ENCODE measurements around the gene TGOLN2.

The TGOLN2 gene

DNA sequence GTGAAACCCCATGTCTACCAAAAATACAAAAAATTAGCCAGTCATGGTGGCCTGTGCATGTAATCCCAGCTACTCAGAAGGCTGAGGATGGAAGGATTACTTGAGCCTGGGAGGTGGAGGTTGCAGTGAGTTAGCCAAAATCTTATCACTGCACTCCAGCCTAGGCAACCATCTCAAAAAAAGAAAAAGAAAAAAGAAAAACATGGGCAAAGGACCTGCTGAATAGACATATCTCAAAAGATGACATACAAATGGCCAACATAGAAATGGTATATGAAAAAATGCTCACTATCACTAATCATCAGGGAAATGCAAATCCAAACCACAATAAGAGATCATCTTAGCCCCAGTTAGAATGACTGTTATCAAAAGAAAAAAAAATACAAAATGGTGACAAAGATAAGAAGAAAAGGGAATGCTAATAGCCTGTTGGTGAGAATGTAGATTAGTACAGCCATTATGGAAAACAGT is 1.4 kb upstream of the TGOLN2 start:
- Histone ChIP-seq H3K27me3 (ENCODE audit: insufficient read depth, poor library complexity, severe bottlenecking) (no peaks in the 10 kb centered on the region), H3K27ac (ENCODE audit: poor library complexity, severe bottlenecking) (no peak overlapping the region), H3K9me3 (ENCODE audit: severe bottlenecking) (no peaks in the 10 kb centered on the region), H3K36me3 (ENCODE audit: low read depth) (peaks cover 27% of the 10 kb centered on the region), H3K4me3 (ENCODE audit: severe bottlenecking) (no peak overlapping the region), H3K4me1 (ENCODE audit: insufficient read depth, poor library complexity, severe bottlenecking) (peaks cover 10% of the 10 kb centered on the region)
- DNase-seq (ENCODE audit: low spot score) (no peak), ATAC-seq (ENCODE audit: low read depth) (no peak)
- TF ChIP-seq, protein P1, sequence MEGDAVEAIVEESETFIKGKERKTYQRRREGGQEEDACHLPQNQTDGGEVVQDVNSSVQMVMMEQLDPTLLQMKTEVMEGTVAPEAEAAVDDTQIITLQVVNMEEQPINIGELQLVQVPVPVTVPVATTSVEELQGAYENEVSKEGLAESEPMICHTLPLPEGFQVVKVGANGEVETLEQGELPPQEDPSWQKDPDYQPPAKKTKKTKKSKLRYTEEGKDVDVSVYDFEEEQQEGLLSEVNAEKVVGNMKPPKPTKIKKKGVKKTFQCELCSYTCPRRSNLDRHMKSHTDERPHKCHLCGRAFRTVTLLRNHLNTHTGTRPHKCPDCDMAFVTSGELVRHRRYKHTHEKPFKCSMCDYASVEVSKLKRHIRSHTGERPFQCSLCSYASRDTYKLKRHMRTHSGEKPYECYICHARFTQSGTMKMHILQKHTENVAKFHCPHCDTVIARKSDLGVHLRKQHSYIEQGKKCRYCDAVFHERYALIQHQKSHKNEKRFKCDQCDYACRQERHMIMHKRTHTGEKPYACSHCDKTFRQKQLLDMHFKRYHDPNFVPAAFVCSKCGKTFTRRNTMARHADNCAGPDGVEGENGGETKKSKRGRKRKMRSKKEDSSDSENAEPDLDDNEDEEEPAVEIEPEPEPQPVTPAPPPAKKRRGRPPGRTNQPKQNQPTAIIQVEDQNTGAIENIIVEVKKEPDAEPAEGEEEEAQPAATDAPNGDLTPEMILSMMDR (IDR thresholded peaks at IDR 0.05; ENCODE audit: poor library complexity, severe bottlenecking): no peak

DNA sequence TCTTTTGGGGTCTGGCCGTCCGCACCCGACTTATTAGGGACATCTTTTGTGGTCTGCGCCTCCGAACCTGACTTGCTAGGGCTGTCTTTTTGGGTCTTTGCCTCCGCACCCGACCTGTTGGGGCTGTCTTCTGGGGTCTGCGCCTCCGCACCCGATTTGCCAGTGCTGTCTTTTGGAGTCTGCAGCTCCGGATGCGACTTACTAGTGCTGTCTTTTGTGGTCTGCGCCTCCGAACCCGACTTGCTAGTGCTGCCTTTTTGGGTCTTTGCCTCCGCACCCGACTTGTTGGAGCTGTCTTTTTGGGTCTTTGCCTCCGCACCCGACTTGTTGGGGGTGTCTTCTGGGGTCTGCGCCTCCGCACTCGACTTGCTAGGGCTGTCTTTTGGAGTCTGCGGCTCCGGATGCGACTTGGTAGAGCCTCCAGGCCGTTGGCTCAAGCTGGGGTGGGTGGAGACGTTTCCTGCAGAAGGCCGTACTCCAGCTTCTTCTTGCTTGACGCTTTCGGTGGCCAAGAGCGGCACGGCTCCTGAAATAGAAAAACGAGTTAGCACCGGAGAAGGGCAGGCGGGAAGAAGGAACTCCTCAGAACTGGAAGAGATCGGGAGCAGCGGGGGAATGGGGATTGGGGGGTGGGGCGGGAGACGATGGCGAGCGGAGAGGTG is 498 bp downstream of the TGOLN2 start:
- H3K9me3 ChIP-seq (ENCODE audit: severe bottlenecking): no peaks in the 10 kb centered on the region
- DNase-seq (ENCODE audit: low spot score): no peak
- no peaks in the 10 kb centered on the region for H3K27me3 ChIP-seq (ENCODE audit: insufficient read depth, poor library complexity, severe bottlenecking)
- peak; percentile 40 for ATAC-seq (ENCODE audit: low read depth)
- H3K4me1 ChIP-seq (ENCODE audit: insufficient read depth, poor library complexity, severe bottlenecking): peaks cover 10% of the 10 kb centered on the region
- H3K27ac ChIP-seq (ENCODE audit: poor library complexity, severe bottlenecking): peak overlapping the region; percentile 50
- H3K4me3 ChIP-seq (ENCODE audit: severe bottlenecking): peak overlapping the region; percentile 52
- H3K36me3 ChIP-seq (ENCODE audit: low read depth): peaks cover 46% of the 10 kb centered on the region
- TF ChIP-seq, protein P1 (IDR thresholded peaks at IDR 0.05; ENCODE audit: poor library complexity, severe bottlenecking): no peak

DNA sequence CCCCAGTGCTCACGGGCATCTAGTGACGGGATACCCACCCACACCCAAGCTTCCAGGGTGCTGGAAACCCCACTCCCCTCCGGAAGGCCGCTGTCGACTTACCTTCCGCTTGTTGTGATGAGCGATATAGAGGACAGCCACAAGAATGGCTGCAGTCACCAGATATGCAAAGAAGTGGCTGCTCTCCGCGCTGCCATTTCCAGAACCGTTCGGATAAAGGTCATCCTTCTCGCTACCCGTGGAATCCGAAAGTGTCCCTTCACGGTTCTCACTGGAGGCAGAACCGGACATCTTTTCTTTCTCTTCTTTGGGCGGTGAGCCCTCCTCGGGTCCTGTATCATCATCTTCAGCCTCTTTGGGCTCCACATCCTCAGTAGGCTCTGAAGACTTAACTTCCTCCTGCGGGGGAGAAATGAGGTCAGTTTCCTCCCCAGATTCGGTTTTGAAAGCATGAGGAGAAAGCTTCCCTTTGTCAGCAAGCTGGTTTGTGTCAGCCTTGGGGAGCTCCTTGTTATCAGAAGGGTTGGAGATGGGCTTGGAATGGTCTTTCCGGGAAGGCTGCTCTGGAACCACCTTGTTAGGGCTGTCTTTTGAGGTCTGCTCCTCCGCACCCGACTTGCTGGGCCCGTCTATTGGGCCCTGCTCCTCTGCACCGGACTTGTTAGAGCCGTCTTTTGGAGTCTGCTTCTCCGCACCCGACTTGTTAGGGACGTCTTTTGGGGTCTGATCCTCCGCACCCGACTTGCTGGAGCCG is 1.2 kb downstream of the TGOLN2 start:
- H3K36me3 ChIP-seq (ENCODE audit: low read depth): peaks cover 53% of the 10 kb centered on the region
- H3K4me3 ChIP-seq (ENCODE audit: severe bottlenecking): peak overlapping the region; percentile 52
- no peak for DNase-seq (ENCODE audit: low spot score)
- ATAC-seq (ENCODE audit: low read depth): 0 out of 3 replicates have a peak, but pooled peaks have one; percentile 2
- TF ChIP-seq, protein P1 (IDR thresholded peaks at IDR 0.05; ENCODE audit: poor library complexity, severe bottlenecking): no peak
- H3K27me3 ChIP-seq (ENCODE audit: insufficient read depth, poor library complexity, severe bottlenecking): no peaks in the 10 kb centered on the region
- H3K27ac ChIP-seq (ENCODE audit: poor library complexity, severe bottlenecking): peak overlapping the region; percentile 50
- no peaks in the 10 kb centered on the region for H3K9me3 ChIP-seq (ENCODE audit: severe bottlenecking)
- peaks cover 10% of the 10 kb centered on the region for H3K4me1 ChIP-seq (ENCODE audit: insufficient read depth, poor library complexity, severe bottlenecking)

DNA sequence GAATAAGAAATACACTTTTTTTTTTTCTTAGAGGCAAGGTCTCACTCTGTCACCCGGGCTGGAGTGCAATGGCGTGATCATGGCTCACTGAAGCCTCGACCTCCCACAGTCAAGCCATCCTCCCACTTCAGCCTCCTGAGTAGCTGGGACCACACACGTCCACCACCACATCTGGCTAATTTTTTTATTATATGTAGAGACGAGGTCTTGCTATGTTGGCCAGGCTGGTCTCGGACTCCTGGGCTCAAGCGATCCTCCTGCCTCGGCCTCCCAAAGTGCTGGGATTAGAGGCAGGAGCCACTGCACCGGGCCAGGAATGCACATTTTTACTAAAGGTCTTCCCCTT is 2.4 kb downstream of the TGOLN2 start:
- ATAC-seq (ENCODE audit: low read depth): no peak
- Histone ChIP-seq H3K36me3 (ENCODE audit: low read depth) (peaks cover 64% of the 10 kb centered on the region), H3K27ac (ENCODE audit: poor library complexity, severe bottlenecking) (no peak overlapping the region), H3K4me3 (ENCODE audit: severe bottlenecking) (peak overlapping the region; percentile 52), H3K9me3 (ENCODE audit: severe bottlenecking) (no peaks in the 10 kb centered on the region), H3K4me1 (ENCODE audit: insufficient read depth, poor library complexity, severe bottlenecking) (peaks cover 10% of the 10 kb centered on the region), H3K27me3 (ENCODE audit: insufficient read depth, poor library complexity, severe bottlenecking) (no peaks in the 10 kb centered on the region)
- TF ChIP-seq, protein P1 (IDR thresholded peaks at IDR 0.05; ENCODE audit: poor library complexity, severe bottlenecking): no peak
- no peak for DNase-seq (ENCODE audit: low spot score)
